Osteocyte (in vitro differentiated cells): Measurements from ENCODE around the gene CASP8. TPM values are rescaled to one million over a fixed set of nuclear protein-coding genes. Genes with fewer than 3 reads are reported as not detected.
"Not testable (repeated sequence)": the region's sequence is repeated elsewhere in the genome, so short reads cannot be mapped to it uniquely, and the experiment has no call there.

Experiments used
- DNase-seq: peaks from one replicate; pipeline ENCODE4 v3.0.0; 2021; ENCODE audit warnings: mixed read lengths; ENCODE audit not compliant: unreplicated experiment; ENCODE audit errors: extremely low spot score
- H3K27ac Mint-ChIP-seq: one replicate; pipeline ENCODE4 v1.8.0; 2021; ENCODE audit warnings: mild to moderate bottlenecking, mixed read lengths; ENCODE audit not compliant: unreplicated experiment
- H3K27me3 Mint-ChIP-seq: one replicate; pipeline ENCODE4 v1.8.0; 2021; ENCODE audit warnings: mixed read lengths; ENCODE audit not compliant: unreplicated experiment
- H3K36me3 Mint-ChIP-seq: one replicate; pipeline ENCODE4 v1.8.0; 2021; ENCODE audit warnings: mixed read lengths; ENCODE audit not compliant: unreplicated experiment
- H3K4me1 Mint-ChIP-seq: one replicate; pipeline ENCODE4 v1.8.0; 2021; ENCODE audit warnings: mixed read lengths; ENCODE audit not compliant: unreplicated experiment
- H3K4me3 Mint-ChIP-seq: one replicate; pipeline ENCODE4 v1.8.0; 2021; ENCODE audit warnings: mild to moderate bottlenecking, moderate library complexity, mixed read lengths; ENCODE audit not compliant: unreplicated experiment
- H3K9me3 Mint-ChIP-seq: one replicate; pipeline ENCODE4 v1.8.0; 2021; ENCODE audit warnings: mixed read lengths; ENCODE audit not compliant: unreplicated experiment
- CTCF ChIP-seq: fragments of 200-600 bp; sonication (generic); IDR thresholded peaks from 2 replicates; pipeline ENCODE4 v1.5.0; 2021; ENCODE audit warnings: antibody characterized with exemption, mild to moderate bottlenecking, moderate library complexity
- total RNA-seq: library from RNA; stranded (reverse); gene quantifications from 2 replicates; pipeline ENCODE4 v1.2.1, GENCODE V29; 2021

The CASP8 gene
- total RNA-seq, 1 donor from 2014 or later, result 11.4 TPM

GRCh38 chr2:201235860-201236811, 24.2 kb upstream of the CASP8 start:
- H3K27me3 Mint-ChIP-seq, result no peaks in the 10 kb centered on the region
- peaks cover 25% of the 10 kb centered on the region for H3K4me1 Mint-ChIP-seq
- peak overlapping the region; percentile 63 for H3K27ac Mint-ChIP-seq
- H3K36me3 Mint-ChIP-seq, result no peaks in the 10 kb centered on the region
- TF ChIP-seq CTCF, result peak; percentile 75
- DNase-seq, result no peak
- no peak overlapping the region for H3K4me3 Mint-ChIP-seq
- no peaks in the 10 kb centered on the region for H3K9me3 Mint-ChIP-seq

GRCh38 chr2:201237486-201238123, 22.7 kb upstream of the CASP8 start:
- Mint-ChIP-seq H3K27ac (no peak overlapping the region), H3K27me3 (no peaks in the 10 kb centered on the region)

GRCh38 chr2:201239167-201239935, 21.0 kb upstream of the CASP8 start:
- not testable (repeated sequence) for H3K4me3 Mint-ChIP-seq, H3K27me3 Mint-ChIP-seq, H3K36me3 Mint-ChIP-seq, H3K27ac Mint-ChIP-seq, DNase-seq, H3K9me3 Mint-ChIP-seq
- peaks cover 14% of the 10 kb centered on the region for H3K4me1 Mint-ChIP-seq

More at GRCh38 chr2:201237486-201238123, 22.7 kb upstream of the CASP8 start:
- no peak for DNase-seq
- no peak for TF ChIP-seq CTCF
- peaks cover 16% of the 10 kb centered on the region for H3K4me1 Mint-ChIP-seq
- H3K36me3 Mint-ChIP-seq, result no peaks in the 10 kb centered on the region
- no peak overlapping the region for H3K4me3 Mint-ChIP-seq
- peaks cover 9% of the 10 kb centered on the region for H3K9me3 Mint-ChIP-seq

- Mint-ChIP-seq H3K27me3 (no peaks in the 10 kb centered on the region), H3K9me3 (peaks cover 9% of the 10 kb centered on the region), H3K27ac (no peak overlapping the region), H3K4me1 (no peaks in the 10 kb centered on the region), H3K4me3 (no peak overlapping the region), H3K36me3 (no peaks in the 10 kb centered on the region)
- TF ChIP-seq CTCF, result no peak
- no peak for DNase-seq
Measured at GRCh38 chr2:201242571-201243277, 17.6 kb upstream of the CASP8 start.

GRCh38 chr2:201244829-201245228, 15.5 kb upstream of the CASP8 start:
- DNase-seq, result no peak
- H3K36me3 Mint-ChIP-seq, result no peaks in the 10 kb centered on the region
- no peaks in the 10 kb centered on the region for H3K4me1 Mint-ChIP-seq
- no peak overlapping the region for H3K27ac Mint-ChIP-seq
- TF ChIP-seq CTCF, result no peak
- no peaks in the 10 kb centered on the region for H3K27me3 Mint-ChIP-seq
- peaks cover 9% of the 10 kb centered on the region for H3K9me3 Mint-ChIP-seq
- H3K4me3 Mint-ChIP-seq, result no peak overlapping the region
